T-helper 2 cell treated with Interferon-gamma antibody and Interleukin-4, amounts not matched to agents 5 μg/mL and 100 μg/mL, for 36 hours (primary cell): ENCODE measurements around the gene HERPUD1.
"Not testable (repeated sequence)": the region's sequence is repeated elsewhere in the genome, so short reads cannot be mapped to it uniquely, and the experiment has no call there.

Source experiments
- DNase-seq: peaks from one replicate; pipeline ENCODE4 v3.0.0; 2021; ENCODE audit warnings: low spot score
- H3K27ac Mint-ChIP-seq: one replicate; pipeline ENCODE4 v1.8.0; 2021; ENCODE audit warnings: mild to moderate bottlenecking, mixed read lengths
- H3K27me3 Mint-ChIP-seq: one replicate; pipeline ENCODE4 v1.8.0; 2021; ENCODE audit warnings: low read depth, mixed read lengths
- H3K36me3 Mint-ChIP-seq: one replicate; pipeline ENCODE4 v1.8.0; 2021; ENCODE audit warnings: low read depth, mixed read lengths
- H3K4me1 Mint-ChIP-seq: one replicate; pipeline ENCODE4 v1.8.0; 2021; ENCODE audit warnings: low read depth, mixed read lengths
- H3K4me3 Mint-ChIP-seq: one replicate; pipeline ENCODE4 v1.8.0; 2022; ENCODE audit warnings: mild to moderate bottlenecking, moderate library complexity, mixed read lengths
- H3K9me3 Mint-ChIP-seq: one replicate; pipeline ENCODE4 v1.8.0; 2021; ENCODE audit warnings: mixed read lengths

Gene HERPUD1, protein sequence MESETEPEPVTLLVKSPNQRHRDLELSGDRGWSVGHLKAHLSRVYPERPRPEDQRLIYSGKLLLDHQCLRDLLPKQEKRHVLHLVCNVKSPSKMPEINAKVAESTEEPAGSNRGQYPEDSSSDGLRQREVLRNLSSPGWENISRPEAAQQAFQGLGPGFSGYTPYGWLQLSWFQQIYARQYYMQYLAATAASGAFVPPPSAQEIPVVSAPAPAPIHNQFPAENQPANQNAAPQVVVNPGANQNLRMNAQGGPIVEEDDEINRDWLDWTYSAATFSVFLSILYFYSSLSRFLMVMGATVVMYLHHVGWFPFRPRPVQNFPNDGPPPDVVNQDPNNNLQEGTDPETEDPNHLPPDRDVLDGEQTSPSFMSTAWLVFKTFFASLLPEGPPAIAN

DNA sequence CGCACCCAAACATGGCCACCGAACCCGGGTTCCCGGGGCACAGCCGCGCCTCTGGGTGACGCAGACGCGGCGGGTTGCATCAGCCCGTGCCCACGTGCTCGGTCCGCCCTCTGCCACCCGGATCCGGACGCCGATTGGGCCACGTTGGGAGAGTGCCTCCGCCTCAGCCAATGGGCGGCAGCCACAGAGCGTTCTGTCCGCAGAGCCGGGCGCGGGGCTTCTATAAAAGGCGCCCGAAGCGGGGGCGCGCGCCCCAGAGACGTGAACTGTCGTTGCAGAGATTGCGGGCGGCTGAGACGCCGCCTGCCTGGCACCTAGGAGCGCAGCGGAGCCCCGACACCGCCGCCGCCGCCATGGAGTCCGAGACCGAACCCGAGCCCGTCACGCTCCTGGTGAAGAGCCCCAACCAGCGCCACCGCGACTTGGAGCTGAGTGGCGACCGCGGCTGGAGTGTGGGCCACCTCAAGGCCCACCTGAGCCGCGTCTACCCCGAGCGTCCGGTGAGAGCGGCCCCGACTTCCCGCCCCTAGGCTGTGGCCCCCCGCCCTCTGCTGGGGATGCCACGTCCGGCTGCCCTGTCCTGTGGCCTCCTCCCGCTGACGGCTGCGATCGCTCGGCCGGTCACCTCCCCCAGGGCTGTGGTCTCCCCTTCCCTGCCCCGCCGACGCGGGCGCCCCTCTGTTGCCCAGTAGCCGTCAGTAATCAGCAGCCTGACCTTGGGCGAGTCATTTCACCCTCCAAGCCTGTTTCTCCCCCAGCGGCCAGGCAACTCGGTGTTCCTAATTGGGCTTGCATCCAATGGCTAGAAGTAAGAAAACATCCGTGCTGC, at the start of gene HERPUD1:
Gene HERPUD1, plus strand, starts transcription at position 251 of the 829 bp plus-strand sequence. Its CDS starts 103 bp downstream, at position 354.
- H3K4me1 Mint-ChIP-seq = peaks cover 33% of the 10 kb centered on the region
- H3K4me3 Mint-ChIP-seq = peak within 1 kb of the TSS; percentile 99
- DNase-seq = peak; percentile 99
- H3K27ac Mint-ChIP-seq = peak within 1 kb of the TSS; percentile 99
- no peaks in the 10 kb centered on the region for H3K27me3 Mint-ChIP-seq
- H3K9me3 Mint-ChIP-seq = no peaks in the 10 kb centered on the region
- H3K36me3 Mint-ChIP-seq = peaks cover 43% of the 10 kb centered on the region

DNA sequence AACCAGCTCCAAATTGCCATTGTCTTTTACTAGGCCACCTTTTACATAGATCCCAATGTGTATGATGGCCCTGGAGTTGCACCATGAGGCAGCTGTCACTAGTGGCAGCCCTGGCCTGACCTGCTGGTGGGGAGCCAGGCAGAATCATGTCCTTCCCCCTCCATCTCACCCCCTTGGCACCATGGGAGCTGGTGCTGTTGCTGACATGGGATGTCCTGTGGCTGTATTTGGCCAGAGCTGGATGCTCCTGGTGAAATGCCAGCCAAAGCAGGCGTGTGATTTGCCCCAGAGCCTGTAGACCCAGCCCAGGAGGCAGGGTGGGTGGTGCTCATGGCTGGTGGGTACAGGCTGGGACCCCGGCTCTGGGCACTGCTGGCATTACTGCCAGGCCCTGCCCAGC, 48.4 kb upstream of the HERPUD1 start:
- Mint-ChIP-seq H3K4me1 (no peaks in the 10 kb centered on the region), H3K27ac (no peak overlapping the region), H3K4me3 (no peak overlapping the region), H3K9me3 (no peaks in the 10 kb centered on the region), H3K36me3 (no peaks in the 10 kb centered on the region), H3K27me3 (no peaks in the 10 kb centered on the region)
- no peak for DNase-seq

DNA sequence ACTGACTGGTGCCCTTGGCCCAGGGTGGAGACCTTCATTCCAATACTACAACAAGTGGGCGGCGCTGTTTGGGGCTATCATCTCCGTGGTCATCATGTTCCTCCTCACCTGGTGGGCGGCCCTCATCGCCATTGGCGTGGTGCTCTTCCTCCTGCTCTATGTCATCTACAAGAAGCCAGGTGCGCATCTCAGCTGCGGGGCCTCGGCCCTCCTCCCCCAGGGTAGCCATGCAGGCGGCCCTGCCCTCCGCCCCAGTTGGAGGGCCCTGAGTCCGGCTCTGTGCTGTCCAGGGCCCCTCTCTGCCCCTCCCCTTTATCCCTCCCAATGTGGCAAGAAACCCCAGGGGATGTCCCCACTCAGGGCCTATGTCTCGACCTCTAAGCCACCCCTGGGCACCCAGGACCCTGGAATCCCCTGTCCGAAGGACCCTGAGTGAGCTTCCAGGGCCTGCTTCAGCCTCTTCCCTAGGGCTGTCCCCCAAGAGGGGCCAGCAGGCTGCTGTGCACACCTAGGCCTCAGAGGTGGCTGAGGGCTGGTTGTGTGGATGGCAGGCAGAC, 47.8 kb upstream of the HERPUD1 start:
- Mint-ChIP-seq H3K27me3 (no peaks in the 10 kb centered on the region), H3K27ac (no peak overlapping the region), H3K9me3 (no peaks in the 10 kb centered on the region), H3K4me3 (no peak overlapping the region), H3K4me1 (no peaks in the 10 kb centered on the region), H3K36me3 (no peaks in the 10 kb centered on the region)
- no peak for DNase-seq

DNA sequence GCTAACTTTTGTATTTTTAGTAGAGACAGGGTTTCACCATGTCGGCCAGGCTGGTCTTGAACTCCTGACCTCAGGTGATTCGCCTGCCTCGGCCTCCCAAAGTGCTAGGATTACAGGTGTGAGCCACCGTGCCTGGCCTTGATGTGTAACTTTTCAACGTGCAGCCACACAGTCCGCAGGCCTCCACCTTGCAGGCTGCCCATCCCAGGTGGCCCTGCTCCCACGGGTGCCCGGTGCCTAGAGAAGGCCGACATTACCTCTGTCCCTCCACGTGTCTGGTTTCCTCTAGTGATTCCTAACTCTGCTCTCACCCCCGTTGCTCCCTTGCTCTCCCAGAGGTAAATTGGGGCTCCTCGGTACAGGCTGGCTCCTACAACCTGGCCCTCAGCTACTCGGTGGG, 47.0 kb upstream of the HERPUD1 start:
- H3K4me1 Mint-ChIP-seq, H3K4me3 Mint-ChIP-seq, H3K36me3 Mint-ChIP-seq, H3K9me3 Mint-ChIP-seq, DNase-seq, H3K27ac Mint-ChIP-seq, H3K27me3 Mint-ChIP-seq: not testable (repeated sequence)

DNA sequence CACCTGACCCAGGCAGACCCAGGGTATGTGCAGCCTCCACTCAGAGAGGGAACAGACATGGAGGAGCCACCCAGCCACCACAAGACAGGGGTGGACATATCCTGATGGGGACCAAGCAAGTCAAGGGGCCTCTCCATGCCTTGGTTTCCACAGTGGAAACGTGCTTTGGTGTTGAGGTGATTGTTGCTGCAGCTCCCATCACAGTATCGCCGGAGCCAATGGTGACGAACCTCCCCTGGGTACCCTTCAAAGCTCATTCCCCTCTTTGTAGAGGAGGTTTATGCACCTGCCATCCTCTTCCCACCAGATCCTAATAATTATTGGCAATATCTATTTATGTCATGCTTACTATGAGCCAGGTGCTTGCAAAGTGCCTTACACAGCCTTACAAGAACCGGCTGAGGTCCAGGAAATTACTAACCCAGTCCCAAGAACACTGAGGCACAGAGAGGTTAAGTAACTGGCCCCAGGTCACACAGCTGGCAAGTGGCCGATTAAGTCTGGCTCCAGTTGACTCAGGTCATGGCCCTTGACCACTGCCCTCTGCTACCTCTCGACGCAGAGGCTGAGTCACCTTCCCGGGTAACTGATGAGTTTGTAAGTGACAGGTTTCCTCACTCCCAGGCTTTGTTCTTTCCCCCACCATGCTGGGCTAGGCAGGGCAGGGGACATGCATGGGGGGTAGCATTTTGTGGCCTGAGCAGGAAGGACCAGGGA, 46.3 kb upstream of the HERPUD1 start:
- no peaks in the 10 kb centered on the region for H3K9me3 Mint-ChIP-seq
- no peaks in the 10 kb centered on the region for H3K36me3 Mint-ChIP-seq
- no peak overlapping the region for H3K27ac Mint-ChIP-seq
- no peaks in the 10 kb centered on the region for H3K4me1 Mint-ChIP-seq
- DNase-seq = no peak
- no peaks in the 10 kb centered on the region for H3K27me3 Mint-ChIP-seq
- no peak overlapping the region for H3K4me3 Mint-ChIP-seq

DNA sequence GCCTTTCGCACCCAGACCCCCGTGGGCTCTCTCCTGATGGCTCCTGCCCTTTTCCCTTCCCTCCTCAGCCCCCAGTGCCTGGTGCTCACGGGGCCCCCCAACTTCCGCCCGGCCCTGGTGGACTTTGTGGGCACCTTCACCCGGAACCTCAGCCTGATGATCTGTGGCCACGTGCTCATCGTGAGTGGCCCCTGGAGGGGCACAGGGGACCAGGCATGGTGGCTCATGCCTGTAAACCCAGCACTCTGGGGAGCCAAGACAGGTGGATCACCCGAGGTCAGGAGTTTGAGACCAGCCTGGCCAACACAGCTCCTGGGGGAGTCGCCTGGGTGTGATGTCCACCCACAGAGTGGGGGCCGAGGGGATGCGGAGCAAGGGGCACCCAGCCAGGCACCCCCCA, 45.6 kb upstream of the HERPUD1 start:
- Mint-ChIP-seq H3K9me3 (no peaks in the 10 kb centered on the region), H3K27me3 (no peaks in the 10 kb centered on the region), H3K27ac (no peak overlapping the region), H3K4me1 (no peaks in the 10 kb centered on the region), H3K4me3 (no peak overlapping the region), H3K36me3 (no peaks in the 10 kb centered on the region)
- no peak for DNase-seq

DNA sequence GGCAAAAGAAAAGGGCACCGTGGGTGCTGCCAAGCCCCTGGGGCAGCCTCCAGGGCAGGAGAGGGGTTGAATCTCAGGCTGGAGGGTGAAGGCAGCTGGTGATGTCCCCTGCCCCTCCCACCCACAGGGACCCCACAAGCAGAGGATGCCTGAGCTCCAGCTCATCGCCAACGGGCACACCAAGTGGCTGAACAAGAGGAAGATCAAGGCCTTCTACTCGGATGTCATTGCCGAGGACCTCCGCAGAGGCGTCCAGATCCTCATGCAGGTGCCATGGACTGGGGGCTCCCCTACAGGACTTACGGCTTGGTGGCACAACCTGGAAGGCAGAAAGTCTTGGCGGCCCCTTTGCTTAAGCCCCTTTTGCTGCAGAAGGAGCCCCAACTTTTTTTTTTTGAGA, 45.1 kb upstream of the HERPUD1 start:
- H3K27me3 Mint-ChIP-seq = no peaks in the 10 kb centered on the region
- H3K4me3 Mint-ChIP-seq = no peak overlapping the region
- DNase-seq = no peak
- no peak overlapping the region for H3K27ac Mint-ChIP-seq
- no peaks in the 10 kb centered on the region for H3K36me3 Mint-ChIP-seq
- no peaks in the 10 kb centered on the region for H3K9me3 Mint-ChIP-seq
- H3K4me1 Mint-ChIP-seq = no peaks in the 10 kb centered on the region

DNA sequence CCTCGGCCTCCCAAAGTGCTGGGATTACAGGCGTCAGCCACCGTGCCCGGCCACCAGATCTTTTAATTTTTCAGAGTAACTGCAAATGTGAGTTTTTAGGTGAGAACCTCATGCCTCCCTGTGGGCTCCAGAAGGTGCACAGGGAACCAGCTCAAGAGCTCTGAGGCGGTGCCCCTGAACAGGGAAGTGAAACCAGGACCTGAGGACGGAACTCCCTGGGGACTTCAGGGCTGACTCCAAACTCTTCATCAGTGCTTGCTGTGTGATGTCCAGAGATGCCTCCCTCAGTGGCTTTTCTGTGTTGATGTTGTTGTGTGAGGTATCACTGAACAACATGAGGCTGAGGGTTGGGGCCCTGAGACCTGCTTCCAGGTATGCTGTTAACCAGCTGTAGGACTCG, 43.1 kb upstream of the HERPUD1 start:
- Mint-ChIP-seq H3K4me3 (no peak overlapping the region), H3K36me3 (no peaks in the 10 kb centered on the region), H3K9me3 (no peaks in the 10 kb centered on the region), H3K27ac (no peak overlapping the region), H3K27me3 (no peaks in the 10 kb centered on the region), H3K4me1 (no peaks in the 10 kb centered on the region)
- DNase-seq = no peak

DNA sequence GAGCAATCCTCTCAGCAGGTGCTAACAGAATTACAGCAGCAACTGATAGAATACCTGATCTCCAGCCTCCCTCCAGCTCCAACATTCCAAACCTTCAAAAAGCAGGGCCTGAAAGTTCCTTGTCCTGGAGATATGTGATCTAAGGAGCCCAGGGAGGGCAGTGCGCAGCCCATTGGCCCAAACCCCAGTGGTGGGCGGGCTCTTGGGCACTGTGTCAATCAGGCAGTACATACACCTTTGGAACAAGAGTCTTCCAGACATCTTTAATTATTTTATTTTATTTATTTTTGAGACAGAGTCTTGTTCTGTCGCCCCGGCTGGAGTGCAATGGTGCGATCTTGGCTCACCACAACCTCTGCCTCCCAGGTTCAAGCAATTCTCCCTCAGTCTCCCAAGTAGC, 42.7 kb upstream of the HERPUD1 start:
- no peaks in the 10 kb centered on the region for H3K9me3 Mint-ChIP-seq
- H3K4me3 Mint-ChIP-seq = no peak overlapping the region
- H3K27me3 Mint-ChIP-seq = peaks cover 1% of the 10 kb centered on the region
- no peaks in the 10 kb centered on the region for H3K4me1 Mint-ChIP-seq
- no peaks in the 10 kb centered on the region for H3K36me3 Mint-ChIP-seq
- DNase-seq = no peak
- no peak overlapping the region for H3K27ac Mint-ChIP-seq

DNA sequence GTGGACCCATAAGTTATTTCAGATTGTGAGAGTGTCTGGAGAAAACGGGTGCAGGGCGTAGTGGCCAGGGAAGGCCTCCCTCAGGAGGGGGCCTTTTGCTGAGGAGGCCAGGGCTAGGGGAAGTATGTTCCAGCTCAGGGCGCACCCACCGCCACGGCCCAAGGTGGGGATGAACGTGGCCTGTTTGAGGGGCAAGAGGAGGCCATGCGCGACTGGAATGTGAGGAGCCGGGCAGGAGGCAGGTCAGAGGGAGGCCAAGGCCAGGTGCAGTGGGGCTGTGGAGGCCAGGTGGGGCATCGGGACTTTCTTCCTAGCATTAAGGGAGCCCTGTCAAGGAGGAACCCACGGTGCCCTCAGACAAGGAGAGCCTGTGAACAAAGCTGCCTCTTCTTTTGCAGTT, 40.3 kb upstream of the HERPUD1 start:
- Mint-ChIP-seq H3K27me3 (peaks cover 3% of the 10 kb centered on the region), H3K4me3 (no peak overlapping the region), H3K27ac (no peak overlapping the region), H3K9me3 (no peaks in the 10 kb centered on the region), H3K4me1 (no peaks in the 10 kb centered on the region), H3K36me3 (no peaks in the 10 kb centered on the region)
- DNase-seq = no peak

DNA sequence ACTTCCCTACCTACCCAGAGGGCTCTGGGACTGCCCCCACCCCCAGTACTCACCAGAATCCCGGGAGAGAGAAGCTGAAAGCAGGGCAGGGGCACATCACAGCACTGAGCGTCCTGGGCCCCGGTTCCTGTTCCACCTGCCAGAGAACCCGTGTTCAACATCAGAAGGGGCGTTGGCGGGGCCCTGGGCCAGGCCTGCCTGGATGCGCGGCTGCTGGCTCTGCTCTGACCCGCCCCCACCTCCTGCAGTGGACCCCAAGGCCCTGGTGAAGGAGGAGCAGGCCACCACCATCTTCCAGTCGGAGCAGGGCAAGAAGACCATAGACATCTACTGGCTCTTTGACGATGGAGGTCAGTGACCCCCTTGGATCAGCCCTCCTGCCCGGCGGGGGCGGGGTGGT, 39.2 kb upstream of the HERPUD1 start:
- Mint-ChIP-seq H3K36me3 (no peaks in the 10 kb centered on the region), H3K27me3 (peaks cover 3% of the 10 kb centered on the region)

DNA sequence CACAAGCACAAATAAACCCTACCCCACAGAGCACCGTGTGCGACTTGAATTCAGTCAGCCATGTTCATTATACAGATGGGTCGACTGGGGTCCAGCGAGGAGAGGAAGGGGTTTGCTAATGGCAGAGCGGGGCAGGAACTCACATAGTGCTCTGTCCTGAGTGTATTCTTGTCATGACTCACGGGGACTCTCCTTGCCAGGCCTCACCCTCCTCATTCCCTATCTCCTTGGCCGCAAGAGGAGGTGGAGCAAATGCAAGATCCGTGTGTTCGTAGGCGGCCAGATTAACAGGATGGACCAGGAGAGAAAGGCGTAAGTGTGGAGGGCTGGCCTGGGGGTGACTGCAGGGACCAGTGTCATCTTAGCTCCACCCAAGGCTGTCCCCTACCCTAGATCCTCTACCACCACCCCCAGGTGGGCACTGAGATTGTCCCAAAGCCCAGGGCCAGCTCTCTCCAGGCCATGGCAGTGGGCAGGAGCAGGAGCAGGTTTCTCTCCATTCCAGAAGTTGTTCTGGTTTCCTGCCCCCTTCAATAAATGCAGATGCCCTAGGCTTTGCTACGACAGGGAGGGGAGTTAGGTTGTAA, 37.5 kb upstream of the HERPUD1 start:
- no peak for DNase-seq
- Mint-ChIP-seq H3K9me3 (no peaks in the 10 kb centered on the region), H3K27ac (no peak overlapping the region), H3K36me3 (no peaks in the 10 kb centered on the region), H3K4me1 (peaks cover 11% of the 10 kb centered on the region), H3K27me3 (peaks cover 8% of the 10 kb centered on the region), H3K4me3 (no peak overlapping the region)

More for the DNA sequence above, 39.2 kb upstream of the HERPUD1 start:
- Mint-ChIP-seq H3K9me3 (no peaks in the 10 kb centered on the region), H3K4me3 (no peak overlapping the region), H3K4me1 (peaks cover 2% of the 10 kb centered on the region), H3K27ac (no peak overlapping the region)
- DNase-seq = no peak

DNA sequence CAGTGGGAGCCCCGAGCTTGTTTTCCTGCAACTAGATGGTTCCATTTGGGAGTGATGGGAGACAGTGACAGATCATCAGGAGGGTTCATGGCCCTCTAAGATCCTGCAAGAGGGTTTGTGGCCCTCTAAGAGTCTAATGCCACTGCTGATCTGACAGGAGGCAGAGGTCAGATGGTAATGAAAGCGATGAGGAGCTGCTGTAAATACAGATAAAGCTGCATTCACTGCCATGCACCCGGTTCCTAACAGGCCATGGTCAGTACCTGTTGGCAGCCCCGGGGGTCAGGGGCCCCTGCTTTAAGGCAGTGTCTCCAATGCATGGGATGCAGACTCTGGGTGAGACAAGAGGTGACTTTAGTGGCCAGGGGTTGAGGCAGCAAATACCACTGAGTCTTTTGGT, 36.1 kb upstream of the HERPUD1 start:
- Mint-ChIP-seq H3K9me3 (no peaks in the 10 kb centered on the region), H3K27ac (no peak overlapping the region), H3K4me3 (no peak overlapping the region), H3K36me3 (no peaks in the 10 kb centered on the region), H3K27me3 (peaks cover 12% of the 10 kb centered on the region), H3K4me1 (peaks cover 13% of the 10 kb centered on the region)
- no peak for DNase-seq
